Activated CD4-positive, CD25-positive, alpha-beta regulatory T cell treated with anti-CD3 and anti-CD28 coated beads, Interleukin-2, amount 50 U/mL, for 16 hours (primary cell): Measurements from ENCODE around the gene C5AR2.
A peak's percentile ranks its signal among the peaks of the same experiment; 100 is the strongest.
"Not testable (repeated sequence)": the region's sequence is repeated elsewhere in the genome, so short reads cannot be mapped to it uniquely, and the experiment has no call there.

Experiments used
- DNase-seq: peaks from one replicate; pipeline ENCODE4 v3.0.0-alpha.2; 2020; ENCODE audit warnings: low read depth, low spot score

The C5AR2 gene

GRCh38 chr19:47331931-47332547 lies at the start of gene C5AR2:
TSS of gene C5AR2 (plus strand) at chr19:47332175. CDS start at chr19:47340800, 8,625 bp downstream.
- no peak for DNase-seq

GRCh38 chr19:47283405-47284059 lies 48.4 kb upstream of the C5AR2 start:
- DNase-seq = no peak

DNA sequence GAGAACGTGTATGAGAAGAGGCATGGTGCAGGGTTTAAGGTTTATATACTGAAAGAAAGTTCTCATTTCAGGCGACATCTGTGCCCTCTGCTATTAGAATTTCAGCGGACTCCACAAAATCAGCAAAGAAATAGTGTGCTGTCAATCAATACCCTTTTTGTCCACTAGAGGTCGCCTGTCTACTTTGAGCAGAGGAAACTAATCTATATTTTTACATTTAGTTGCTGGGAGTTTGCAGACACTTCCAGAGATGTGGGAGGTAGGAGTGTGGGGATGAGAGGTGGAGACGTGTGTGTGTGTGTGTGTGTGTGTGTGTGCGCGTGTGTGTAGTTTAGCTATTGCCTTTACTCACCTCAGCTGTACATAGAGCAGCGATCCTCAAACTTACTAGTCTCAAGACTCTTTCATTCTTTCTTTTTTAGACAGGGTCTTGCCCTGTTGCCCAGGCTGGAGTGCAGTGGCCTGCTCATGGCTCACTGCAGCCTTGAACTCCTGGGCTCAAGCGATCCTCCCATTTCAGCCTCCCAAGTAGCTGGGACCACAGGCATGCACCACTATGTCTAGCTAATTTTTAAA lies 47.6 kb upstream of the C5AR2 start:
- DNase-seq = peak; percentile 50

DNA sequence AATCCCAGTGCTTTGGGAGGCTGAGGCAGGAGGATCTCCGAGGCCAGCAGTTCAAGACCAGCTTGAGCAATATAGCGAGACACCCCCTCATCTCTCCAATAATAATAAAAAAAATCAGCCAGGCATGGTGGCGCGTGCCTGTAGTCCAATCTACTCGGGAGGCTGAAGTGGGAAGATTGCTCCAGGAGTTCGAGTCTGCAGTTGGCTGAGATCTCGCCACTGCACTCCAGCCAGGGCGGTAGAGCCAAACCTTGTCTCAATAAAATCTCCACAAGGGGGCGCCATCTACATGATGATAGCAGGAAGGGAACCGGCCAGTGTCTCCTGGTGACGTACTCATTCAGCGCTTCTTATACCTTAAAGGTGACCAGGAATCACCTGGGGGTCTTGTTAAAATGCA lies 35.9 kb upstream of the C5AR2 start:
- peak; percentile 66 for DNase-seq

DNA sequence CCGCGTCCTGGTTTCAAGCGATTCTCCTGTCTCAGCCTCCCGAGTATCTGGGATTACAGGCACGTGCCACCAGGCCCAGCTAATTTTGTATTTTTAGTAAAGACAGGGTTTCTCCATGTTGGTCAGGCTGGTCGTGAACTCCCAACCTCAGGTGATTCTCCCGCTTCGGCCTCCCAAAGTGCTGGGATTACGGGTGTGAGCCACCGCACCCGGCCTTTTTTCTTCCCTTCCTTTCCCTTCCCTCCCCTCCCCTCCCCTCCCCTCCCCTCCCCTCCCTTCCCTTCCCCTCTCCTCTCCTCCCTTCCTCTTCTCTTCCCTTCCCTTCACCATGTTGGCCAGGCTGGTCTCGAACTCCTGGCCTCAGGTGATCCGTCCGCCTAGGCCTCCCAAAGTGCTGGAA lies 31.1 kb upstream of the C5AR2 start:
- DNase-seq = not testable (repeated sequence)

DNA sequence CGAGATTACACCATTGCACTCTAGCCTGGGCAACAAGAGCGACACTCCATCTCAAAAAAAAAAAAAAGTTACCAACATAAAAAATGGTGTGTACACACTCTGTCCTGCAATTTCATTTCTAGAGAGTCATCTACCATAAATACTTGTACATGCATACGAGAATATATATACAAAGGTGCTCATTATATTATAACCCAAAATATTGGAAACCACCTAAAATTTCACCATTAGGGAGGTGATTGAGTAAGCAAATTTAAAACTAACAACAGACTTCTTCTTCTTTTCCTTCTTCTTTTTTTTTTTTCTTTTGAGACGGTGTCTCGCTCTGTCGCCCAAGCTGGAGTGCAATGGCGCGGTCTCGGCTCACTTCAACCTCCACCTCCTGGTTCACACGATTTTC lies 29.7 kb upstream of the C5AR2 start:
- DNase-seq = no peak

DNA sequence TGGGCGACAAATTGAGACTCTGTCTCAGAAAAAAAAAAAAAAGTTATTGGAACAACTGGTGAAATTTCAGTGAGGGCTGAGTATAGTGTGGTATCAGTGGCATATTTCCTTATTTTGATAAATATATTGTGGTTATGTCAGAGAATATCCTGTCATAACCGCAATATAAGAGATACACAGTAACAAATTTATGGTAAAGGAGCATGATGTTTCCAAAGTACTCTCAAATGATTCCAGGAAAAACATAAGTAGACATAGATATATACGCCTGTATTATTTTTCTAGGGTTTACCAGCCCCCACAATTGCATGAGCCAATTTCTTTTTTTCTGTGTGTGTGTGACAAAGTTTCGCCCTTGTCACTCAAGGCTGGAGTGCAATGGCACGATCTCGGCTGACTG lies 28.0 kb upstream of the C5AR2 start:
- DNase-seq = no peak

DNA sequence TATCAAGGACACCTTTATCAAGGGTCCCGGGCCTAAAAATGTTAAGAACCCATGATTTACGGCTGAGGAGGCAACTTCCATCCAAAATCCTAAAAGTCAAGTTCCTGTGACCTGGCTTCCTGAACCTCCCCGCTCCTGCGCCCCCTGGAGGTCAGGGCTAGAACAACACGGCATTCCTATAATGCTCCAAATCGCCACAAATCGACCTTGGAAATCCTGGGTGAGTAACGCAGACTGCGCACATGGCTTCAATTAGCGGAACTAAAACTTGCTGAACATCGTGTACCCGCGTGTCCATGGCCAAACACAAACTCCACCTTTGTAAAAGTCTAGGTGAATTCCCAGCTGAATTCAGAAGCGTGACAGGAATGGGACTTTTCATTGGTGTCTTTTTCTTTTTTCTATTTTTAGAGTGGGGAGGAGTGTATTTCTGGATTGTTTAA lies 26.6 kb upstream of the C5AR2 start:
- DNase-seq = peak; percentile 38

DNA sequence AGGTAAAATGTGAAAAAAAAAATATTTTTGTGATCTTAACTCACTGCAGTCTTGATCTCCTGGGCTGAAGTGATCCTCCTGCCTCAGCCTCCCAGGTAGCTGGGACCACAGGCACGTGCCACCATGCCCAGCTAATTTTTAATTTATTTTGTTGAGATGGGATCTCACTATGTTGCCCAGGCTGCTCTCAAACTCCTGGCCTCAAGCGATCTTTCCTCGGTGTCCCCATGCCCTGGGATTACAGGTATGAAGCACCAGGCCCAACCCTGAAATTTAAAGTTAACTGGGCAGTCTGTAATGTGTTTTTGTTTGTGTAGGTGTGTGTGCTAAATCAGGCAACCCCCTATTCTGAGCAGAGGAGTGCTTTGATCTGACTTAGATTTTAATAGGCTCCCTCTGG lies 25.7 kb upstream of the C5AR2 start:
- DNase-seq = no peak

GRCh38 chr19:47309038-47309437 lies 22.9 kb upstream of the C5AR2 start:
- no peak for DNase-seq

GRCh38 chr19:47309608-47310007 lies 22.4 kb upstream of the C5AR2 start, which contains the start of gene C5AR1:
TSS of gene C5AR1 (plus strand) at chr19:47309861. CDS start at chr19:47309896, 35 bp downstream.
- DNase-seq = no peak

DNA sequence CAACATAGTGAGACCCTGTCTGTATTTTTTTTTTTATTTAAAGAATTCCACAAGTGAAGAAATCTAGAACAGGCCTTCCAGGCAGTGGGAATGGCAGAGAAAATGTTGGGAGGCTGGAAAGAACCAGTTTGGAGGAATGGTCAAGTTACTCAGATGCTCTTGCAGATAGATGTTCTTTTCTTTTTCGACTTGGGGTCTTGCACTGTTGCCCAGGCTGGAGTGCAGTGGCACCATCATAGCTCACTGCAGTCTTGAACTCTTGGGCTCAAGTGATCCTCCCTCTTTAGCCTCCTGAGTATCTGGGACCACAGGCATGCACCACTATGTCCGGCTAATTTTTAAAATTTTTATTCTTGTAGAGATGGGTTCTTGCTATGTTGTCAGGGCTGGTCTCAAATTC lies 21.7 kb upstream of the C5AR2 start:
- no peak for DNase-seq

DNA sequence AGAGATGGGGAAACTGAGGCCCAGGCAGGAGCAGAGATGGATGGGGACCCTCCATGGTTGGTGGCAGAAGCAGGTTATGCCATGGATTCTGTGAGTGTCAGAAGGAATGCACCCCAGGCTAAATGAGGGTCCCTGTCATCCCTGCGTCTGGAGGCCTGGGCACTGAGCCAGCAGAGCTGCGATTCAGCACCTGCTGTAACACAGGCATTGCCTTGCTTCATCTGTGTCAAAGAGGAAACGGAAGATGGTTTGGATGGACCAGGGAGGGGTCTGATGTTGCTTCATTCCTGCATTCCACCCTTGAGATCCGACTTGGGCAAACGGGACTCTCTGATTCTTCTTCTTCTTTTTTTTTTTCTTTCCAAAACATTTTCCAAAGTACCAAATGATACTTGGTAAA lies 21.2 kb upstream of the C5AR2 start:
- DNase-seq = no peak

- no peak for DNase-seq
Measured at GRCh38 chr19:47312366-47313006, 19.5 kb upstream of the C5AR2 start.

GRCh38 chr19:47313754-47314295 lies 18.1 kb upstream of the C5AR2 start:
- DNase-seq = no peak

GRCh38 chr19:47315125-47315821 lies 16.7 kb upstream of the C5AR2 start:
- no peak for DNase-seq

DNA sequence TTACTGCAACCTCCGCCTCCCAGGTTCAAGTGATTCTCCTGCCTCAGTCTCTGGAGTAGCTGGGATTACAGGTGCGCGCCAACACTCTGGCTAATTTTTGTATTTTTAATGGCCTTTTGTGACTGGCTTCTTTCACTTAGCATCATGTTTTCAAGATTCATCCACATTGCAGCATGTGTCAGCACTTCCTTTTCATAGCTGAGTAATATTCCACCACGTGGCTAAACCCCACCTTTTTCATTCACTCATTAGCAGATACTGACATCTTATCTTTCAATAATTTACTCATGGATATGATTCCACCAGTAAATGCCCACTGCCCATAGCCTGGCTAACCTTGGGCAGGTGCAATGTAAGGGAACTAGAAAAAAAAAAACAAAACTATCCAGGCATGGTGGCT lies 15.5 kb upstream of the C5AR2 start:
- no peak for DNase-seq

DNA sequence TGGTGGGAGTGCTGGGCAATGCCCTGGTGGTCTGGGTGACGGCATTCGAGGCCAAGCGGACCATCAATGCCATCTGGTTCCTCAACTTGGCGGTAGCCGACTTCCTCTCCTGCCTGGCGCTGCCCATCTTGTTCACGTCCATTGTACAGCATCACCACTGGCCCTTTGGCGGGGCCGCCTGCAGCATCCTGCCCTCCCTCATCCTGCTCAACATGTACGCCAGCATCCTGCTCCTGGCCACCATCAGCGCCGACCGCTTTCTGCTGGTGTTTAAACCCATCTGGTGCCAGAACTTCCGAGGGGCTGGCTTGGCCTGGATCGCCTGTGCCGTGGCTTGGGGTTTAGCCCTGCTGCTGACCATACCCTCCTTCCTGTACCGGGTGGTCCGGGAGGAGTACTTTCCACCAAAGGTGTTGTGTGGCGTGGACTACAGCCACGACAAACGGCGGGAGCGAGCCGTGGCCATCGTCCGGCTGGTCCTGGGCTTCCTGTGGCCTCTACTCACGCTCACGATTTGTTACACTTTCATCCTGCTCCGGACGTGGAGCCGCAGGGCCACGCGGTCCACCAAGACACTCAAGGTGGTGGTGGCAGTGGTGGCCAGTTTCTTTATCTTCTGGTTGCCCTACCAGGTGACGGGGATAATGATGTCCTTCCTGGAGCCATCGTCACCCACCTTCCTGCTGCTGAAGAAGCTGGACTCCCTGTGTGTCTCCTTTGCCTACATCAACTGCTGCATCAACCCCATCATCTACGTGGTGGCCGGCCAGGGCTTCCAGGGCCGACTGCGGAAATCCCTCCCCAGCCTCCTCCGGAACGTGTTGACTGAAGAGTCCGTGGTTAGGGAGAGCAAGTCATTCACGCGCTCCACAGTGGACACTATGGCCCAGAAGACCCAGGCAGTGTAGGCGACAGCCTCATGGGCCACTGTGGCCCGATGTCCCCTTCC lies 11.8 kb upstream of the C5AR2 start:
- no peak for DNase-seq

DNA sequence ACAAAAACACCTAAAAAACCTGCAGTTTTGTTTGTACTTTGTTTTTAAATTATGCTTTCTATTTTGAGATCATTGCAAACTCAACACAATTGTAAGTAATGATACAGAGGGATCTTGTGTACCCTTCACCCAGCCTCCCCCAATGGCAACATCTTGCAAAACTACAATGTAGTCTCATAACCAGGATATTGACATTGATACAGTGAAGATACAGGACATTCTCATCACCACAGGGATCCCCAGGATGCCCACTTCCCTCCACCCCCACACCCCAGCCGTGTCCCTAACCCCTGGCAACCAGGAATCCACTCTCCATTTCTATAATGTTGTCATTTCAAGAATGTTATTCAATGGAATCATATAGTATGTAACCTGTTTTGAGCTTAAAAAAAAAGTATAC lies 10.3 kb upstream of the C5AR2 start:
- no peak for DNase-seq

GRCh38 chr19:47322058-47322457 lies 9.9 kb upstream of the C5AR2 start:
- no peak for DNase-seq

DNA sequence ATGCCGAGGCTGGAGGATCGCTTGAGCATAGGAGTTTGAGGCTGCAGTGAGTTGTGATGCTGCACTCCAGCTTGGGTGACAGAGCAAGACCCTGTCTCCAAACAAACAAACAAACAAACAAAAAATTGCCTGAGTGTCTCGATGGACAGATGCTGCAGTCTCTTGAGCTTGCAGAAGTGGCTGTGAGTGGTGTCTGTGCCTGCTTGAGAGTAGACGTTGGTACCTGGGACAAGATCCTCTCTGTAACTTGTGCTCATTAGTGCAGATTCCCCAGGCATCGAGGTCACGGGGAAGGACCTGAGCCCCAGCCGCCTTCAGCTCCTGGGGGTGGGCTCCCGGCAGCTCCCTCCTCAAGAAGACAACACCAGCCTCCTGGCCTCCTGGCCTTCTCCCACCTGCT lies 8.6 kb upstream of the C5AR2 start:
- DNase-seq = no peak
